ENCODE results near the gene CCDC152.

Gene CCDC152

GRCh38 chr5:42832060-42832459 is 75.4 kb downstream of the CCDC152 start:
- no peaks in the 10 kb centered on the region for H3K4me1 ChIP-seq (ENCODE audit: insufficient read depth, low read length)
- no peaks in the 10 kb centered on the region for H3K27me3 ChIP-seq (ENCODE audit: insufficient read depth, low read length, poor library complexity)
- no peak overlapping the region for H3K27ac ChIP-seq (ENCODE audit: low read length)
- H2AFZ ChIP-seq (ENCODE audit: low read depth, low read length) = no peak overlapping the region
- no peaks in the 10 kb centered on the region for H3K9me3 ChIP-seq (ENCODE audit: insufficient read depth, low read length, severe bottlenecking)
- H3K4me3 ChIP-seq (ENCODE audit: low read depth in 1 of 2, low read length in 2 of 2) = no peak overlapping the region
- no peaks in the 10 kb centered on the region for H3K79me2 ChIP-seq (ENCODE audit: insufficient read depth, low read length)
- H4K20me1 ChIP-seq (ENCODE audit: insufficient read depth, low read length) = no peaks in the 10 kb centered on the region
- ATAC-seq (ENCODE audit: insufficient read depth, low read depth) = no peak
- no peak overlapping the region for H3K9ac ChIP-seq (ENCODE audit: low read depth, low read length)
- no peak overlapping the region for H3K4me2 ChIP-seq (ENCODE audit: insufficient read depth, low read length)
- H3K36me3 ChIP-seq (ENCODE audit: insufficient read depth, low read length) = no peaks in the 10 kb centered on the region
- no peak for DNase-seq
- TF ChIP-seq, protein P1, sequence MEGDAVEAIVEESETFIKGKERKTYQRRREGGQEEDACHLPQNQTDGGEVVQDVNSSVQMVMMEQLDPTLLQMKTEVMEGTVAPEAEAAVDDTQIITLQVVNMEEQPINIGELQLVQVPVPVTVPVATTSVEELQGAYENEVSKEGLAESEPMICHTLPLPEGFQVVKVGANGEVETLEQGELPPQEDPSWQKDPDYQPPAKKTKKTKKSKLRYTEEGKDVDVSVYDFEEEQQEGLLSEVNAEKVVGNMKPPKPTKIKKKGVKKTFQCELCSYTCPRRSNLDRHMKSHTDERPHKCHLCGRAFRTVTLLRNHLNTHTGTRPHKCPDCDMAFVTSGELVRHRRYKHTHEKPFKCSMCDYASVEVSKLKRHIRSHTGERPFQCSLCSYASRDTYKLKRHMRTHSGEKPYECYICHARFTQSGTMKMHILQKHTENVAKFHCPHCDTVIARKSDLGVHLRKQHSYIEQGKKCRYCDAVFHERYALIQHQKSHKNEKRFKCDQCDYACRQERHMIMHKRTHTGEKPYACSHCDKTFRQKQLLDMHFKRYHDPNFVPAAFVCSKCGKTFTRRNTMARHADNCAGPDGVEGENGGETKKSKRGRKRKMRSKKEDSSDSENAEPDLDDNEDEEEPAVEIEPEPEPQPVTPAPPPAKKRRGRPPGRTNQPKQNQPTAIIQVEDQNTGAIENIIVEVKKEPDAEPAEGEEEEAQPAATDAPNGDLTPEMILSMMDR (IDR thresholded peaks at IDR 0.05; ENCODE audit: borderline replicate concordance, extremely low read depth, low read length, poor library complexity, severe bottlenecking) = no peak
- TF ChIP-seq EZH2 (IDR thresholded peaks at IDR 0.05; ENCODE audit: borderline replicate concordance, low read depth, low read length, severe bottlenecking) = no peak

- Histone ChIP-seq H3K36me3 (ENCODE audit: insufficient read depth, low read length) (no peaks in the 10 kb centered on the region), H3K9me3 (ENCODE audit: insufficient read depth, low read length, severe bottlenecking) (no peaks in the 10 kb centered on the region), H3K4me3 (ENCODE audit: low read depth in 1 of 2, low read length in 2 of 2) (no peak overlapping the region), H3K4me2 (ENCODE audit: insufficient read depth, low read length) (no peak overlapping the region), H4K20me1 (ENCODE audit: insufficient read depth, low read length) (no peaks in the 10 kb centered on the region), H3K4me1 (ENCODE audit: insufficient read depth, low read length) (no peaks in the 10 kb centered on the region), H3K27me3 (ENCODE audit: insufficient read depth, low read length, poor library complexity) (peaks cover 6% of the 10 kb centered on the region), H3K9ac (ENCODE audit: low read depth, low read length) (no peak overlapping the region), H3K27ac (ENCODE audit: low read length) (no peak overlapping the region), H3K79me2 (ENCODE audit: insufficient read depth, low read length) (no peaks in the 10 kb centered on the region), H2AFZ (ENCODE audit: low read depth, low read length) (no peak overlapping the region)
- DNase-seq (no peak), ATAC-seq (ENCODE audit: insufficient read depth, low read depth) (no peak)
- no peak for TF ChIP-seq EZH2 (IDR thresholded peaks at IDR 0.05; ENCODE audit: borderline replicate concordance, low read depth, low read length, severe bottlenecking)
- TF ChIP-seq, protein P1 (IDR thresholded peaks at IDR 0.05; ENCODE audit: borderline replicate concordance, extremely low read depth, low read length, poor library complexity, severe bottlenecking) = no peak
Observed at GRCh38 chr5:42836070-42836769, 79.6 kb downstream of the CCDC152 start.

DNA sequence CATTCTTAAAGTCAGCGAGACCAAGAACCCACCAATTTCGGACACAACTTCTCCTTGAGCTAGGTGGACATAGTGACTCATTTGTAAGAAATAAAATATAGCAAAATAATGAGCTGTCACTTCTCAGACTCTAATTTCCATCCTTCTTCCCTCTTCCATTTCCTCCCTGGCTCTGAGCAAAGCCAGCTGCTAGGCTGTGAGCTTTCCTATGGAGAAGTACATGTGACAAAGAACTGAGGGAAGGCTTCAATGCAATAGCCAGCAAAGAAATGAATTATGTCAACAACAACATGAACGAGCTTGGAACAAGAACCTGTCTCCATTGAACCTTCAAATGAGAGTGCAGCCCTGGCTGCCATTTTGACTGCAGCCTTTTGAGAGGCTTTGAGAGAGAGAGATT is 81.0 kb downstream of the CCDC152 start:
- Histone ChIP-seq H3K4me1 (ENCODE audit: insufficient read depth, low read length) (no peaks in the 10 kb centered on the region), H3K27me3 (ENCODE audit: insufficient read depth, low read length, poor library complexity) (peaks cover 6% of the 10 kb centered on the region), H4K20me1 (ENCODE audit: insufficient read depth, low read length) (no peaks in the 10 kb centered on the region), H3K4me3 (ENCODE audit: low read depth in 1 of 2, low read length in 2 of 2) (no peak overlapping the region), H3K9ac (ENCODE audit: low read depth, low read length) (no peak overlapping the region), H3K9me3 (ENCODE audit: insufficient read depth, low read length, severe bottlenecking) (no peaks in the 10 kb centered on the region), H3K79me2 (ENCODE audit: insufficient read depth, low read length) (no peaks in the 10 kb centered on the region), H3K27ac (ENCODE audit: low read length) (no peak overlapping the region), H3K36me3 (ENCODE audit: insufficient read depth, low read length) (no peaks in the 10 kb centered on the region), H3K4me2 (ENCODE audit: insufficient read depth, low read length) (no peak overlapping the region), H2AFZ (ENCODE audit: low read depth, low read length) (no peak overlapping the region)
- DNase-seq (no peak), ATAC-seq (ENCODE audit: insufficient read depth, low read depth) (no peak)
- TF ChIP-seq, protein P1 (IDR thresholded peaks at IDR 0.05; ENCODE audit: borderline replicate concordance, extremely low read depth, low read length, poor library complexity, severe bottlenecking) = no peak
- TF ChIP-seq EZH2 (IDR thresholded peaks at IDR 0.05; ENCODE audit: borderline replicate concordance, low read depth, low read length, severe bottlenecking) = no peak
